GM12874 (cell line): Measurements from ENCODE around the gene SCN2A.

Experiments
- TF ChIP-seq, protein P1 (sequence below): IDR thresholded peaks from 2 replicates; pipeline ENCODE4 v1.5.1; 2011; ENCODE audit warnings: low read depth, mild to moderate bottlenecking, control low read depth, low read length, moderate library complexity; ENCODE audit not compliant: insufficient read depth

Gene SCN2A

GRCh38 chr2:165294912-165295311 is 55.7 kb downstream of the SCN2A start:
- TF ChIP-seq, protein P1, sequence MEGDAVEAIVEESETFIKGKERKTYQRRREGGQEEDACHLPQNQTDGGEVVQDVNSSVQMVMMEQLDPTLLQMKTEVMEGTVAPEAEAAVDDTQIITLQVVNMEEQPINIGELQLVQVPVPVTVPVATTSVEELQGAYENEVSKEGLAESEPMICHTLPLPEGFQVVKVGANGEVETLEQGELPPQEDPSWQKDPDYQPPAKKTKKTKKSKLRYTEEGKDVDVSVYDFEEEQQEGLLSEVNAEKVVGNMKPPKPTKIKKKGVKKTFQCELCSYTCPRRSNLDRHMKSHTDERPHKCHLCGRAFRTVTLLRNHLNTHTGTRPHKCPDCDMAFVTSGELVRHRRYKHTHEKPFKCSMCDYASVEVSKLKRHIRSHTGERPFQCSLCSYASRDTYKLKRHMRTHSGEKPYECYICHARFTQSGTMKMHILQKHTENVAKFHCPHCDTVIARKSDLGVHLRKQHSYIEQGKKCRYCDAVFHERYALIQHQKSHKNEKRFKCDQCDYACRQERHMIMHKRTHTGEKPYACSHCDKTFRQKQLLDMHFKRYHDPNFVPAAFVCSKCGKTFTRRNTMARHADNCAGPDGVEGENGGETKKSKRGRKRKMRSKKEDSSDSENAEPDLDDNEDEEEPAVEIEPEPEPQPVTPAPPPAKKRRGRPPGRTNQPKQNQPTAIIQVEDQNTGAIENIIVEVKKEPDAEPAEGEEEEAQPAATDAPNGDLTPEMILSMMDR: no peak

GRCh38 chr2:165295643-165296042 is 56.4 kb downstream of the SCN2A start:
- TF ChIP-seq, protein P1: no peak

DNA sequence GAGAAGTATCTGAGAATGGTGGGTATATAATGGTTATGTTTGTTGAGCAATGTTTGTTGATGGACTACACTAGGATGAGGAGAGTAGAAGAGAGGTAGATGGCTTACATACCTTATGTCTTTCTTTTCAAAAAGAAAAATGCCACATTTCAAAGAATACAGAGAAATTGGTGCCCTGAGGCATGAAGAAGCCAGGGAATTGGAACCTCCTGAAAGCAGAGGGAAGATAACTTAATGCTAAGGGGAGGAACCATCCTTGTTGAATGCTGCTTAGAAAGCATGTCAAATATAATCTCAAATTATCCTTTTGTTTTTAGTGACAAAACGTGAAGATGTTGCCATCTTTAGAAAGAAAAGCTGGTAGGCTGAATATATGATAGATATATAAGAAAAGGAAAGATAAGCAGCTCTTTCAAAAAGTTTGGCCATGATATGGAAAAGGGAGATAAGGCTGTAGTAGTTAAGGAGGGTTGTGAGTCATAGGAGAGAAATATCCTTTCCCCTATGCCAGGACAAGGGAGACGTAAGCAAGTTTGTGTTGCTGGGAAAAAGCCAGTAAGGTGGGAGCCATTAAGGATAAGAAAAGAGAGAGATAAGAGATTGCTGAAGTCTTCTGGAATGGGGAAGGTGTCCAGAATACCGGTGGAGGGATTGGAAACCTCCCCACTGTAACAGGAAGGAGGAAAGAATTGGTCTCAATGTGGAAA is 66.3 kb downstream of the SCN2A start:
- TF ChIP-seq, protein P1: no peak

DNA sequence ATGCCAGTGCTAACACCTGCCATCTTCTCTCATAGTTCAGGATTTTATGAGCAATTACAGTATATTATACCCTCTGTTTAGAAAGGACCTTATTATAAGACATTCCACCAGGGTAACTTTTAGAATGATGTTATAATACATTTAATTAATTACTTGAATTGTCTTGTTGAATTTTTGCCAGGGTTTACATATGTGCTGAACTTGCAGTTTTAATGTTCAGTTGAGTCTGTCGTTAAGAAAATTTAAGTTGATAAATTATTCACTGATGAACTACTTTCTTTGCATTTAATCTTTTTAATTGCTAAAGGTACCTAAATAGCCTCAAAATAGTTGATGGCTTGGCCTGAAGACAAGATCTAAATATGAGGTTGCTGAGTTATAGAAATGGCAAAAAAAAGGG is 68.1 kb downstream of the SCN2A start:
- TF ChIP-seq, protein P1: no peak

DNA sequence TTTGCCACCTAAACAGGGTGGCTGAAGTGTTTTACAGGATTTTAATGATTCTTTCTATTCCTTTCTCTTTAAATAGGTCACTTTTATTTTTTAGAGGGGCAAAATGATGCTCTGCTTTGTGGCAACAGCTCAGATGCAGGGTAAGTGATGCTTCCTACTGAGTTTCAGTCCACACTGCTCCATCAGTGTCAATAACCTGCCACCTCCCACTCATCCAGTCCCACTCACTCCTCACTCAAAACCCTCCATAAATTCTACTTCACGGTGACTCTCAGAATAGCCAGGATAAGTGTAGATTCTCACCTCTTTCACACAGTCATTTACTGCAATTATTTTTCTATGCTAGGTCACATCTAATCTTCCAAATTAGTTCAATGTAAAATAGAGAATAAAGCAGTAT is 72.7 kb downstream of the SCN2A start:
- TF ChIP-seq, protein P1: no peak

- TF ChIP-seq, protein P1: no peak
Observed at GRCh38 chr2:165312999-165313398, 73.8 kb downstream of the SCN2A start.

- TF ChIP-seq, protein P1: no peak
Observed at GRCh38 chr2:165313509-165313908, 74.3 kb downstream of the SCN2A start.

DNA sequence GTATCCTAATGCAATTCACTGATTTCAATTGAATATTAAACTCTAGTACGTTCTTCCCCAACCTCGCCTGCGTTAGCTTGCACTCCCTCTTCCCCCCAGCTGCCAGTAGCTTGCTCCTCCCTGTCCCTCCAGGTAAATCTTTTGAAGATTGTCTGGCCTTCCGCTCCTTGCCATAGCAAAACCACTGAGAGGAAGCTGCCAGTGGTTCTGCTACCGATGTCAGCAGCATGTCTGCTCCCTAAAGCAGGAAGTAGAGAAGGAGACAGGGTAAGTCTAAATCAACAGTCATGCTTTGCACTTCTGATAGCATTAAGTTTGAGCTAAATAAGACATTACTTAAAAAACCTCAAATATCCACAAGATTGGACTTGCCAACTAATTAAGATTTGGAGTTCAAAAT is 89.1 kb downstream of the SCN2A start:
- TF ChIP-seq, protein P1: no peak
